HG03354 (cell line): ENCODE results near the gene ASIC4.

ENCODE experiments used
- ATAC-seq: cut with Tn5 transposase; IDR thresholded peaks from one replicate; pipeline ENCODE4 v1.9.1; 2021; ENCODE audit warnings: mild to moderate bottlenecking; ENCODE audit not compliant: unreplicated experiment, poor library complexity, severe bottlenecking

Gene ASIC4

DNA sequence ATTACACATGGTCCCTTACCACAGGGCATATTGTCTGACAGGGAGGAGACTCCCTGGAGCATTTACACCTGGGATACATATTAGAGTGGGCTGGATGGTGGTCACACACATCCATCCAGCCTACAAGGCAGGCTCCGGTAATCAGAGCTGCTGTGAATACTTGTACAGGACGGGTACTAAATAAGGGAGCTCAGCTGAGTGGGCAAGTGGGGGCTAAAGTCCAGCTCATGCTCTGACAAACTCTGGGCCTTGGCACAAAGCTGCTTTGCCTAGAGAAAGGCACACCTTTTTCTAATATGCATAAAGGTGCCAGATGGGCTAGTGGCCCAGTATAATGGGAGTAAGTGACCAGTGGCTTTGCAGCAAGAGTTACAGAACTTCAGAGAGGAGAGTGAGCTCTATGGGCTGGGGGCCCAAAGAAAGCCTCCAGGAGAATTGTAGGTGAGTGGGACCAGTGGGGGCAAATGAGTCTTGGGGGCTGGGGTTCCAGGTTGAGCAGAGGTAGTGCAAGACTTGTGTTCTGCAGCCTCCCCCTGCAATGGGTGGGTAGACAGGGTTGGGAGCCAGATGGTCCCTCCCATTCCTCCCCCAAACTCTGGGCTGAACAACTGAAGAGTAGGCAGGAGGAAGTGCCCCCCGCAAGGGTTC, 31.1 kb downstream of the ASIC4 start:
- ATAC-seq = no peak

DNA sequence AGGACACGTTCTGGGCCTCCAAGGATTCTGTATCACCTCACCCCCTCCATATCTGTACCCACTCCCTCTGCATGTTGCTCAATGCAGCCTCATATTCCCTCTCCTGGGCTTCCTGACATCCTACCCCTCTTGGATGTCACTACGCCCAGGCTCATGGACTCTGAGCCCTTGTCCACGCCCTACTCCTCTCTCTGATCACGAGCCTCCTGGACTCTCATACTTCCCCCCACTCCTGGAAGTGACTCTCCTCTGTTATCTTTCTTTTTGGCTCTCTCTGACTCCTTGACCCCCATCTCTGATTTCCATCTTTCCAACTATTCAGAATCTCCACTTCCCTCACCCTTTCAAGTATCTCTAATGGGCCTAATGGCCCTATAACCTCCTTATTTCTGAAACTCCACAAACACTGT, 31.7 kb downstream of the ASIC4 start:
- no peak for ATAC-seq

DNA sequence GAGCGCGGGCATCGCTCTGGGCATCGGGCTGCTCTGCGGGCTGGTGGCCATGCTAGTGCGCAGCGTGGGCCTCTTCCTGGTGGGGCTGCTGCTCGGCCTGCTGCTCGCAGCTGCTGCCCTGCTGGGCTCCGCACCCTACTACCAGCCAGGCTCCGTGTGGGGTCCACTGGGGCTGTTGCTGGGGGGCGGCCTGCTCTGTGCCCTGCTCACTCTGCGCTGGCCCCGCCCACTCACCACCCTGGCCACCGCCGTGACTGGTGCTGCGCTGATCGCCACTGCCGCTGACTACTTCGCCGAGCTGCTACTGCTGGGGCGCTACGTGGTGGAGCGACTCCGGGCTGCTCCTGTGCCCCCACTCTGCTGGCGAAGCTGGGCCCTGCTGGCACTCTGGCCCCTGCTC, 33.3 kb downstream of the ASIC4 start:
- ATAC-seq = no peak

DNA sequence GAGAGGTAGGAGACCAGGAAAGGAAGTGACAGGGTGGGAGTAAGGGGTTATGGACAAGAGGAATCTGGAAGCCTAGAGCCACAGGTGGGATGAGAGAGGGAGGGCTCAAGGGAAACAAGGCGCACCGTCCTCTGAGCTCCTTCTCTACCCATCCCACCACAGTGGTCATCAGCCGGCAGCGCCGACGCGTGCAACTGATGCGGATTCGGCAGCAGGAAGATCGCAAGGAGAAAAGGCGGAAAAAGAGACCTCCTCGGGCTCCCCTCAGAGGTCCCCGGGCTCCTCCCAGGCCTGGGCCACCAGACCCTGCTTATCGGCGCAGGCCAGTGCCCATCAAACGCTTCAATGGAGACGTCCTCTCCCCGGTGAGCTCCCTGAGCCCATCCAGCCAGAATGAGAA, 34.7 kb downstream of the ASIC4 start:
- ATAC-seq = no peak

DNA sequence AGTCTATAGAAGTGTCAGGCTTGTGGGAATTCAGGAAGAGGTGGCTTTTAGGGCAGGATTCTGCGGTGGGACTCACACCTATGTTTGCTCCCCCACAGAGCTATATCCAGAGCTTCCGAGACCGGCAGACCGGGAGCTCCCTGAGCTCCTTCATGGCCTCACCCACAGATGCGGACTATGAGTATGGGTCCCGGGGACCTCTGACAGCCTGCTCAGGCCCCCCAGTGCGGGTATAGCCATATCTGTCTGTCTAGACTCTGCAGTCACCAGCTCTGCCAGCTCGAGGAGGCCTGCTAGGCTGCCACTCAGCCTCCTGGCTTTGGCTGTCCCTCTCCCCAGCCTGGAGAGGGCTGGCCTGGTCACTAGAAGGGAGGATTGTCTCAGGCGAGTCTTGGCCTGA, 35.3 kb downstream of the ASIC4 start:
- ATAC-seq = no peak

DNA sequence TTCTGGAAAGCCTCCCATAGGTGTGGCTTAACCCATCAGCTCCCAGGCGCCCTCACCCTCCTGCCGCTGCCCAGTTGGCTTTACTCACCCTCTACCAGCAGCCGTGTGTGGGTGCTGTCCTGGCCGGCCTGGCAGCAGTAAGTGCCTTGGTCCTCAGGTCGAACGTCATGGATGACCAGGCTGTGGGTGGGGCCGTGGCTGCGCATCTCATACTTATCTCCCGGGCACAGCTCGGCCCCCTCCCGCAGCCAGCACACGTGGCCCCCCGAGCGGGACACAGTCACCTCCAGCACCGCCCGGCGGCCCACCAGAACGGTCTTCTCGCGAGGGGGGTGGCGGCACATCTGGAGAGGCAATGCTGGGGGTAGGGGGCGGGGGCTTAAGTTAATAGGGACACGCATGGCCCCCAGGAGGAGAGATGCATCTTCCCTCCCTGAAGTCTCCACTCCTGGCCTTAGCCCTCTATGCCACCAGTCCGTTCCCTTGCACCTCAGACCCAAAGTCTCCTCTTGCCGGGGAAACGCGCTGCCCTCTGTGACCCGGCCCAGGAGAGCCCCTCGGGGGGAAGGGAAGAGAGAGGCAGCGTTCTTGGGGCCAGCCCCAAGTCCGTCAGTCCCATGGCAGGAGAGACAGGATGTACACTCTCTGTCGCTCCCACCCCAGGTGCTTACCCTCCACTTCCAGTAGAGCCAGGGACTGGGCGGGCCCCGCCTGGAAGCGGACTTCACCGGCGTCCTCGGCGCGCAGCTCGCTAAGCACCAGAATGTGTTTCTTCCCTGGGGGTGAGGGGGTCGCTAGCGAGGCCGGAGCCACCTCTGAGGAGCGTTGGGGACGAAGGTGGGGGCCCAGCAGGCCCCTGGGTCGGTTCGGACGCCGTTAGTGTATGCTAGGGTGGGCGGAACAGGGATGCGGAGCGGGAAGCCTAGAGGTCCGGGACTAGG, 37.4 kb downstream of the ASIC4 start:
- ATAC-seq = peak; percentile 11

DNA sequence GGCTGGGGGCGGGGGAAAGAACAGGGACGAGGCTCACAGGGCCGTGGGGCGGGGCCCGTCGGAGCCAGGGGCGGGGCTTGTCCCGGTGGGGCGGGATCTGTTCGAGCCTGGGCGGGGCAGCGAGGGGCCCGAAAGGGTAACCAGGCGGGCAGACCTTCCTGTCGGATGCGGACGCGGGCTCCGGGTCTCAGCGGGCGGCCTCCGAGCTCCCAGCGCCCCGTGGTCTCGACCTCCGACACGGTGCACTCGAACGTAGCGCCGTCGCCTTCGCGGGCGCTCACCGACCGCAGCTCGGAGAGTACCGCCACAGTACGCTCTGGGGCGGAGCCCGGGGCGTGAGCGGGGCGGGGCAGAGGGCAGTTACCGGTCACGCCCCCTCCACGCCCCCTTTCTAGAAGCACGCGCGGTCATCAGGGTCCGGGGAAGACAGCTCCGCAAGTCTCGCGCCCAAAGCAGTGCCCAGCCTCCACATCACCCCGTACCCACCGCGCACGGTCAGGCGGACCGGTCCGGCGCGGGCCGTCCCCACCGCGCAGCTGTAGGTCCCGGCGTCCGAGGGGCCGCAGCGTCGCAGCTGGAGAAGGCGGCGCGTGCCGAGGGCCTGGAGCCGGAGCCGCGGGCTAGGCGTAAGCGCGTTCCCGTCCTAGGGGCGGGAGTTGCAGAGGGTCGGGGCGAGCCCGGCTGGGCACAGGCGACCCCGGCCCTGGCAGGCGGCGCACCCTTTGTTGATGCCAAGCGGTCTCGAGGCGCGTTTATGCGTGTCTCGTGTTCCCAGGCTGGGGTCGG, 38.3 kb downstream of the ASIC4 start:
- peak; percentile 93 for ATAC-seq

DNA sequence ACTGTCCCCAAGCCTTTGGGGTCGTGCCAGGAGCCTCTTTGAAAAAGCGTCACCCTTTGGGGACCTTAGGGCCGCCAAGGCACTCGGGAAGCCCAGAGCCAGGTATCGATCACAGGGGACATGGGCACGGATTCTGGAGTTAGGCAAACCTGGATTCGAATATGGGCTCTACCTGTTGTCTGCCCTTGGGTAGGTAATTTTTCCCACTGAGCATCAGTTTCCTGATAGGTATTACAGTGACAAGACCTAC, 38.8 kb downstream of the ASIC4 start:
- ATAC-seq = no peak

DNA sequence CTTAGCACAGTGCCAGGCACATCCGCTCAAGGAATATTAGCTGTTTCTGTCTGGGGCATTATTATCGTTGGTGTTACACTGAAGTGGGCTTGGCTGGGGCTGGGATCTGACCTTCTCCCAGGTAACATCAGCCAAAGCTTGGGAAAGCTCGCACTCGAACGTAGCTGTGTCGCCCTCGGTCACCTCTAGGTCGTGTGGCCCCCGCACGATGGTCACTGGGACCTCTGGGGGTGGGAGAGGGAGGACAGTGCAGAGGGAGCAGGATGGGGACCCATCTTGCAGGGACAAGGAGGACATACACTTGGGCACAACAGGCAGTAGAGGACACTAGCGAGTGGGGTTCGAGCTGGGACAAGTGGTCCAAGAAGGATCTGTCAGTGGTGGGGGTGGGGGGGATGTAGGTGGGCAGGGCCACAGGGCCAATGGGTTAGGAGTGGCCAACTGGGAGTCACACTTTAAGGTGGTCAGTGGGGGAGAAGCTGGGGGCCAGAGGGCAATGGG, 39.2 kb downstream of the ASIC4 start:
- no peak for ATAC-seq

DNA sequence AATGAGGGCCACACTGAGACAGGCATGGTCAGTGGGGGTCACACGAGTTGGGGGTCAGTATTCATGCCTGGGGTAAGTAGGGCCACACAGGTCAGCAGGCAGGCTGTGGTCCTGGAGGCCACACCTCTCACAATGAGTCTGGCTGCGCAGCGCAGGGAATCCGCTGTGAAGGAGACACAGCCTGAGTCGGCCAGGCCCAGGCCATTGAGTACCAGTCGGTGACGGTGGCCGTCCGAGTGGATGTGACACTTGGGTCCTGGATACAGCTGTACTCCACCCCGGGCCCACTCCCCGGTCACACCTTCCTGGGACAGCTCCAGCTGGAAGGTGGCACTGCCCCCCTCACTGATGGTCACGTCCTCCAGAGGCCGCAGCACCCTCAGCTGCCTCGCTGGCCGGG, 40.1 kb downstream of the ASIC4 start:
- ATAC-seq = no peak

DNA sequence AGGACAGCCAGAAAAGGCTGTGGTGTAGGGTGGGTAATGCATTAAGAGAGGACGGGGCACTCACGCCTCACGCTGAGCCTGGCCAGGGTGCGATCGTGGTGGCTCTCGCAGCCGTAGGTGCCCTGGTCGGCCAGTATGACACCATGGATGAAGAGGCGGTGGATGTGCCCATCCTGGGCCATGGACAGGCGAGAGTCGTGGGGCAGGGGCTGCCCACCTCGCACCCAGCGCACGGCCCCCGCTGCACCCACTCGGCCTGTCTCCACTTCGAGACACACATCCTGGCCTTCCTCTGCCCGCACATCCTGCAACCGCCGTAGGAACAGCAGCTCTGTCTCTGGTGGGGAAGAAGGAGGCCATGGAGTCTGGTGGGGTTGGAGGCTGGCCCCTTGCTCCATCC, 41.7 kb downstream of the ASIC4 start:
- no peak for ATAC-seq

DNA sequence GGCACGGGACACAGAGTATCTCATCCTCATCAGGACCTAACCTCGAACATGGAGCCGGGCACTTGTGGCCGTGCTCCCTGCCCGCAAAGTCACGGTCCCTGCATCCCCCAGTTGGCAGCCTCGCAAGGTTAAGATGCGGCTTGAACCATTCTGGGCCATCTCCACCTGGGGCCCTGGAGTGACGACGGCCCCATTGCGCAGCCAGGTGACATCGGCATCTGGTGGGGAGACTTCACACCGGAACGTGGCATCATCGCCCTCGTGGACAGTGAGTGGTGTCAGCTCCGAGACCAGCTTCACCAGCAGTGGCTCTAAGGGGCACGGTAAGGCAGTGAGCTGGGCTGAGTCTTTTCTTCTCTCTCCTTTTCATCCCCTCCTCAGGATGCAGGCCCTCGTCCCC, 42.1 kb downstream of the ASIC4 start:
- ATAC-seq = no peak

DNA sequence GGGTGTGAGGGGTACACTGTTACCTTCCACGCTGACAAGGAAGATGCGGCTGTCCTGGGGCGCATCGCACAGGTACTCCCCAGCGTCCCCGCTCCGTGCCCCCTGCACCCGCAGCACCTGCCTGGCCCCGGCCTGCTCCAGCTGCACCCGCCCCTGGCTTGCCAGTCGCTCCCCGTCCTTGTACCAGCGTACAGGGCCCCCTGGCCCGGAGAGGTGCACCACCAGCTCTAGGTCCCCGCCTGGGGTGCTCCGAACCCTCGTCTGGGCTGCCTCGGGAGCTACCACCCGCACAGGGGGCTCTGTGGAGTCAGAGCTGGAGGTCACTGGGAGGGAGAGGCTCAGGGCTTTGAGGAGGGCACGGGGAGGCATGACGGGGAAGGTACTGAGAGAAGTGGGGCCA, 43.0 kb downstream of the ASIC4 start:
- no peak for ATAC-seq

DNA sequence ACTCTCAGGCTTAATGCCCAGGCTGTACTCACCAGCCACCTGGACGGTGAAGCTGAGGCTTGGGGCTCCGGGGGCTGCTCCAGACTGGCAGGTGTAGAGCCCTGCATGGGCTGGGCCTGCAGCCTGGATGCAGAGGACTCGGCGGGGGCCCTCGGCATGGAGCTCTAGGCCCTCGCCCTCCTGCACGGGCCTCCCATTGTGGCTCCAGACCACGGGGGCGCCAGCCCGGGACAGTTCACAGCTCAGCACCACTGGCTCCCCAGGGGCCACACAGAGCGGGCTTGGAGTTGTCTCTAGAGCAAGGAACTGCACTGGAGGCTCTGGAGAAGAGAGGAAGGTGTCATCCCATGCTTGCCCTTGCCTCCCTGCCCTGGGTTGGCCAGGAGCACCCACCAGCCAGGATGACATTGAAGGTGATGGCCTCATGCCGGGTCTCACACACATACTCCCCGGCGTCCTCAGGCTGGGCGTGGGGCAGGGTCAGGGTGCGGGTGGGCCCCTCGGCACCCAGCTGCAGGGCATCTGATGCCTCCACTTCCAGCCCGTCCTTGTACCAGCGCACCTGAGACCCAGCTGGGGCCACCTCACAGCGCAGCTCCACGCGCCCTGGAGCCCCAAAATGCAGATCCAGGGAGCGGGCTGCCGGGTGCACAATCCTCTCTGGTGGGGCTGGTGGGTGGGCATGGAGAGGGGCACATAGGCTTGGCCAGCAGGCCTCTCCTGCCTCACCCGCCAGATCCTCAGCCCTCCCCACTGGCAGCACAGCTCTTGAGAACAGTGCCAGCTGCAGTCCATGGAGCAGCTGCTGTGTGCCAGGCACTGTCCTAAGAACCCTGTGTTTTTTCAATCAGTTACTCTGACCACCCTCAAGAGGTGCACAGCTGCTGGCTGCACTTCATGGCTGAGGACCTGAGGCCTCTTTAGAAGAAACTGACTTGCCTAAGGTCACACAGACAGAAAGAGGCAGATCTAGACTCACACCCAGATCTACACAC, 43.8 kb downstream of the ASIC4 start:
- ATAC-seq = no peak

DNA sequence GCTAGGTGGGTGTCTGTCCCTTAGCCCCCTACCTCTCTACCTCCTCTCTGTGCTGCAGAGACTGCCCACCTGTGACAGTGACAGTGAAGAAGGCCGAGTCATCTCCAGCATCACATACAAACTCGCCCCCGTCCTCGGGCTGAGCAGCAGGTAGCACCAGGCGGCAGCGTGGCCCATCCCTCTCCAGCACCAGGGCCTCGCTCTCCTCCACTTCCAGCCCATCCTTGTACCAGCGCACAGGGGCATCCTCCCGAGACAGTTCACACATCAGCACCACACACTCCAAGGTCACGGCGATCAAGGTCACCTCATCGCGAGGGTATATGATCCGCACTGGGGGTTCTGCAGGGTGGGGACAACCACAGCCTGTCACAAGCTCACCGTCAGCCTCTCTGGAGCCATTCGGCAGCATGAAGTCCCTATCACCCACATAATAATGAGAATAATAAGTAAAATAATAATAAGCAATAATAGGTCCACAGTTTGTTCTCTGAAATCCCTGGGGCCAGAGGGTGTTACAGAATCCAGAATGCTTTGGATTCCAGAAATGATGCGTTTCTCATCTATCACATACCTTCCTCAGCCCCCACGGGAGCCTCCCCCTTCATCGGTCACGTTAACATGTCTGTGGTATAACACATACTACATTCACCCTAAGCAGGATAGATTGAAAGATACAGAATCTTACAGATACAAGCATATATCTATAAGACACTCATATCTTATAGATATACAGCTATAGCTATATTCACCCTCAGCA, 45.1 kb downstream of the ASIC4 start:
- no peak for ATAC-seq

DNA sequence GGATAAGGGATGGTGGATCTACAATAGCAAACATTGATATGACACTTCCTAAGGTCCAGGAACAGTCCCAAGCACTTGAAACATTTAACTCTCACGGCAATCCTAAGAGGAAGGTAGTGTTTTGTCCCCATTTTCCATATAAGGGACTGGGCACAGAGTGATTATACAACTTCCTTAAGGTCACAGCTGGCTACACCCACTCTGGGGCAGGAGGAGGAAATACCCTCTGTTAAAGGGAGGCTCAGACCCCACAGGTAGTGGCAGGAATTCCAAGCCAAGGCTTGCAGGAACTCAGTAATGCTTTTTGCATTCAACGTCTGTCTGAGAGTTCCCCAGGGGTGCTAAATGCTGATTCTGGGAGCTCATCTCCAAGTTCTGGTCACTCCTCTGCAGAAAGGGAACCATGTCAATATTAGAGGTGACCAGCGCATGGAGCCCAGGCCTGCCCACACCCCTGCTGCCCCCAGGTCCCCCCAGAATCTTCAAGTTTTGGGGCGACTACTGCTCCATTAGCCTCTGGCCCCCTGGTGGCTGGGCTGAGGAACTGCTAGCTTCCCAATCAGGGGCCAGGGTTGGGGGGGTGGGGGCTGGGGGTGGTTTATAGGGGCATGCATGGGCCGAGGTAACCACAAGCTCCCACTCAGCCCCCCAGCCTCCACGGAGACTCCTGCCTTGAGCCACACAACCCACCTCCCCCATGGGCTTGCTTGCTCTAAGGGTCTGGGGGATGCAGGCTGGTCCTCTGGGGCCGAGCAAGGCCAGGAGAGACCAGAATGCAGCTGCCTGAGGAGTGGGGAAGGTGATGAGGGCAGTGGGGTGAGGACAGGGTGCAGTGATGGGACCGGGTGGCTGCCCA, 46.0 kb downstream of the ASIC4 start:
- ATAC-seq = peak; percentile 59

DNA sequence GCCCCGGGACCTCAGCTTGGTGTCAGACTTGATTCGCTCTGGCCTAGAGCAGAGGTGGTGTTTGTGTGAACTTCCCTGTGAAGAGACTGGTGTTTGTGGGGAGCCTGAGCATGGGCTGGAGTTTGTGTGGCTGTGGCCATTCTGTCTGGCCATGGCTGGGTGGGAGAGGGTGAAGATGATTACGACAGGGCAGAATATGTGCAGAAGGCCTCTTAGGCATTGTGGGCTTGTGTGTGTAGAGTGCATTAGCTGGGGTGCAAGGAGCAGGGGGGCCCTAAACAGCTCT, 46.6 kb downstream of the ASIC4 start:
- no peak for ATAC-seq
